GM23338 (cell line): ENCODE measurements around the gene PMIS2.

Source experiments
- CREB1 ChIP-seq: fragments of 250-450 bp; sonication (Bioruptor Pico); IDR thresholded peaks from 2 replicates; pipeline ENCODE4 v1.5.0; 2020; ENCODE audit warnings: low read depth, mild to moderate bottlenecking, moderate library complexity
- EZH2 ChIP-seq: fragments of 200-600 bp; sonication (generic); IDR thresholded peaks from one replicate; pipeline ENCODE4 v1.8.0; 2017; ENCODE audit warnings: antibody characterized with exemption, mild to moderate bottlenecking, low read depth; ENCODE audit not compliant: unreplicated experiment
- EZH2phosphoT487 ChIP-seq: fragments of 200-600 bp; sonication (generic); IDR thresholded peaks from one replicate; pipeline ENCODE4 v1.8.1; 2018; ENCODE audit warnings: antibody characterized with exemption; ENCODE audit not compliant: unreplicated experiment
- JUNB ChIP-seq: IDR thresholded peaks from one replicate; pipeline ENCODE4 v1.6.1; 2016; ENCODE audit warnings: antibody characterized with exemption; ENCODE audit not compliant: unreplicated experiment
- NANOG ChIP-seq: IDR thresholded peaks from 2 replicates; pipeline ENCODE4 v1.6.1; 2016; ENCODE audit warnings: antibody characterized with exemption, borderline replicate concordance
- POLR2AphosphoS5 ChIP-seq: IDR thresholded peaks from 2 replicates; pipeline ENCODE4 v1.6.1; 2016; ENCODE audit warnings: antibody characterized with exemption, low read depth
- TF ChIP-seq, protein P1 (sequence below): IDR thresholded peaks from one replicate; pipeline ENCODE4 v1.6.1; 2018; ENCODE audit warnings: antibody characterized with exemption; ENCODE audit not compliant: unreplicated experiment
- TF ChIP-seq, protein P2 (sequence below), 2 experiments: fragments of 200-600 bp in 1 of 2; sonication (generic) in 1 of 2; conservative IDR thresholded peaks; 2 replicates each; pipeline versions ENCODE4 v1.5.1 to v1.6.1; 2016 to 2017; ENCODE audit warnings: antibody characterized with exemption in 2 of 2, low read depth in 2 of 2, mild to moderate bottlenecking in 2 of 2, moderate library complexity in 1 of 2
- TF ChIP-seq, protein P3 (sequence below): fragments of 250-450 bp; sonication (Bioruptor Pico); IDR thresholded peaks from 2 replicates; pipeline ENCODE4 v1.5.0; 2020; ENCODE audit warnings: mild to moderate bottlenecking, moderate library complexity

DNA sequence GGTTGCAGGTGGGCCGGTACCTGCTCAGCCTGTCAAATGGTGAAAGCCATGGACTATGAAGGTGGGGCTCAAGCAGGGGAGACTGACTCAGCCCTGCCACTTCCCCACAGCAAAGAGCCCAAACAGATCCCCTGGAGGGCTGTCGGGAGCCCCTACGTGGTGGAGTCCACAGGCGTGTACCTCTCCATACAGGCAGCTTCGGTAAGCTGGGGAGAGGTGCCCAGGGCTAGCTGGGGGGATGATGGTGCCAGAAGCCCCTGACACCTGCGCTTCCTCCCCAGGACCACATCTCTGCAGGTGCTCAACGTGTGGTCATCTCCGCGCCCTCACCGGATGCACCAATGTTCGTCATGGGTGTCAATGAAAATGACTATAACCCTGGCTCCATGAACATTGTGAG, 43.8 kb upstream of the PMIS2 start:
- TF ChIP-seq, protein P1, sequence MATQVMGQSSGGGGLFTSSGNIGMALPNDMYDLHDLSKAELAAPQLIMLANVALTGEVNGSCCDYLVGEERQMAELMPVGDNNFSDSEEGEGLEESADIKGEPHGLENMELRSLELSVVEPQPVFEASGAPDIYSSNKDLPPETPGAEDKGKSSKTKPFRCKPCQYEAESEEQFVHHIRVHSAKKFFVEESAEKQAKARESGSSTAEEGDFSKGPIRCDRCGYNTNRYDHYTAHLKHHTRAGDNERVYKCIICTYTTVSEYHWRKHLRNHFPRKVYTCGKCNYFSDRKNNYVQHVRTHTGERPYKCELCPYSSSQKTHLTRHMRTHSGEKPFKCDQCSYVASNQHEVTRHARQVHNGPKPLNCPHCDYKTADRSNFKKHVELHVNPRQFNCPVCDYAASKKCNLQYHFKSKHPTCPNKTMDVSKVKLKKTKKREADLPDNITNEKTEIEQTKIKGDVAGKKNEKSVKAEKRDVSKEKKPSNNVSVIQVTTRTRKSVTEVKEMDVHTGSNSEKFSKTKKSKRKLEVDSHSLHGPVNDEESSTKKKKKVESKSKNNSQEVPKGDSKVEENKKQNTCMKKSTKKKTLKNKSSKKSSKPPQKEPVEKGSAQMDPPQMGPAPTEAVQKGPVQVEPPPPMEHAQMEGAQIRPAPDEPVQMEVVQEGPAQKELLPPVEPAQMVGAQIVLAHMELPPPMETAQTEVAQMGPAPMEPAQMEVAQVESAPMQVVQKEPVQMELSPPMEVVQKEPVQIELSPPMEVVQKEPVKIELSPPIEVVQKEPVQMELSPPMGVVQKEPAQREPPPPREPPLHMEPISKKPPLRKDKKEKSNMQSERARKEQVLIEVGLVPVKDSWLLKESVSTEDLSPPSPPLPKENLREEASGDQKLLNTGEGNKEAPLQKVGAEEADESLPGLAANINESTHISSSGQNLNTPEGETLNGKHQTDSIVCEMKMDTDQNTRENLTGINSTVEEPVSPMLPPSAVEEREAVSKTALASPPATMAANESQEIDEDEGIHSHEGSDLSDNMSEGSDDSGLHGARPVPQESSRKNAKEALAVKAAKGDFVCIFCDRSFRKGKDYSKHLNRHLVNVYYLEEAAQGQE = no peak
- TF ChIP-seq EZH2 (no peak), POLR2AphosphoS5 (no peak), JUNB (no peak), EZH2phosphoT487 (no peak), CREB1 (CRISPR knock-in tag) (no peak), NANOG (no peak)
- TF ChIP-seq, protein P2, sequence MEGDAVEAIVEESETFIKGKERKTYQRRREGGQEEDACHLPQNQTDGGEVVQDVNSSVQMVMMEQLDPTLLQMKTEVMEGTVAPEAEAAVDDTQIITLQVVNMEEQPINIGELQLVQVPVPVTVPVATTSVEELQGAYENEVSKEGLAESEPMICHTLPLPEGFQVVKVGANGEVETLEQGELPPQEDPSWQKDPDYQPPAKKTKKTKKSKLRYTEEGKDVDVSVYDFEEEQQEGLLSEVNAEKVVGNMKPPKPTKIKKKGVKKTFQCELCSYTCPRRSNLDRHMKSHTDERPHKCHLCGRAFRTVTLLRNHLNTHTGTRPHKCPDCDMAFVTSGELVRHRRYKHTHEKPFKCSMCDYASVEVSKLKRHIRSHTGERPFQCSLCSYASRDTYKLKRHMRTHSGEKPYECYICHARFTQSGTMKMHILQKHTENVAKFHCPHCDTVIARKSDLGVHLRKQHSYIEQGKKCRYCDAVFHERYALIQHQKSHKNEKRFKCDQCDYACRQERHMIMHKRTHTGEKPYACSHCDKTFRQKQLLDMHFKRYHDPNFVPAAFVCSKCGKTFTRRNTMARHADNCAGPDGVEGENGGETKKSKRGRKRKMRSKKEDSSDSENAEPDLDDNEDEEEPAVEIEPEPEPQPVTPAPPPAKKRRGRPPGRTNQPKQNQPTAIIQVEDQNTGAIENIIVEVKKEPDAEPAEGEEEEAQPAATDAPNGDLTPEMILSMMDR (conservative IDR thresholded peaks at IDR 0.05; ENCODE audit: low read depth in 2 of 2) = no peak
- TF ChIP-seq, protein P3, sequence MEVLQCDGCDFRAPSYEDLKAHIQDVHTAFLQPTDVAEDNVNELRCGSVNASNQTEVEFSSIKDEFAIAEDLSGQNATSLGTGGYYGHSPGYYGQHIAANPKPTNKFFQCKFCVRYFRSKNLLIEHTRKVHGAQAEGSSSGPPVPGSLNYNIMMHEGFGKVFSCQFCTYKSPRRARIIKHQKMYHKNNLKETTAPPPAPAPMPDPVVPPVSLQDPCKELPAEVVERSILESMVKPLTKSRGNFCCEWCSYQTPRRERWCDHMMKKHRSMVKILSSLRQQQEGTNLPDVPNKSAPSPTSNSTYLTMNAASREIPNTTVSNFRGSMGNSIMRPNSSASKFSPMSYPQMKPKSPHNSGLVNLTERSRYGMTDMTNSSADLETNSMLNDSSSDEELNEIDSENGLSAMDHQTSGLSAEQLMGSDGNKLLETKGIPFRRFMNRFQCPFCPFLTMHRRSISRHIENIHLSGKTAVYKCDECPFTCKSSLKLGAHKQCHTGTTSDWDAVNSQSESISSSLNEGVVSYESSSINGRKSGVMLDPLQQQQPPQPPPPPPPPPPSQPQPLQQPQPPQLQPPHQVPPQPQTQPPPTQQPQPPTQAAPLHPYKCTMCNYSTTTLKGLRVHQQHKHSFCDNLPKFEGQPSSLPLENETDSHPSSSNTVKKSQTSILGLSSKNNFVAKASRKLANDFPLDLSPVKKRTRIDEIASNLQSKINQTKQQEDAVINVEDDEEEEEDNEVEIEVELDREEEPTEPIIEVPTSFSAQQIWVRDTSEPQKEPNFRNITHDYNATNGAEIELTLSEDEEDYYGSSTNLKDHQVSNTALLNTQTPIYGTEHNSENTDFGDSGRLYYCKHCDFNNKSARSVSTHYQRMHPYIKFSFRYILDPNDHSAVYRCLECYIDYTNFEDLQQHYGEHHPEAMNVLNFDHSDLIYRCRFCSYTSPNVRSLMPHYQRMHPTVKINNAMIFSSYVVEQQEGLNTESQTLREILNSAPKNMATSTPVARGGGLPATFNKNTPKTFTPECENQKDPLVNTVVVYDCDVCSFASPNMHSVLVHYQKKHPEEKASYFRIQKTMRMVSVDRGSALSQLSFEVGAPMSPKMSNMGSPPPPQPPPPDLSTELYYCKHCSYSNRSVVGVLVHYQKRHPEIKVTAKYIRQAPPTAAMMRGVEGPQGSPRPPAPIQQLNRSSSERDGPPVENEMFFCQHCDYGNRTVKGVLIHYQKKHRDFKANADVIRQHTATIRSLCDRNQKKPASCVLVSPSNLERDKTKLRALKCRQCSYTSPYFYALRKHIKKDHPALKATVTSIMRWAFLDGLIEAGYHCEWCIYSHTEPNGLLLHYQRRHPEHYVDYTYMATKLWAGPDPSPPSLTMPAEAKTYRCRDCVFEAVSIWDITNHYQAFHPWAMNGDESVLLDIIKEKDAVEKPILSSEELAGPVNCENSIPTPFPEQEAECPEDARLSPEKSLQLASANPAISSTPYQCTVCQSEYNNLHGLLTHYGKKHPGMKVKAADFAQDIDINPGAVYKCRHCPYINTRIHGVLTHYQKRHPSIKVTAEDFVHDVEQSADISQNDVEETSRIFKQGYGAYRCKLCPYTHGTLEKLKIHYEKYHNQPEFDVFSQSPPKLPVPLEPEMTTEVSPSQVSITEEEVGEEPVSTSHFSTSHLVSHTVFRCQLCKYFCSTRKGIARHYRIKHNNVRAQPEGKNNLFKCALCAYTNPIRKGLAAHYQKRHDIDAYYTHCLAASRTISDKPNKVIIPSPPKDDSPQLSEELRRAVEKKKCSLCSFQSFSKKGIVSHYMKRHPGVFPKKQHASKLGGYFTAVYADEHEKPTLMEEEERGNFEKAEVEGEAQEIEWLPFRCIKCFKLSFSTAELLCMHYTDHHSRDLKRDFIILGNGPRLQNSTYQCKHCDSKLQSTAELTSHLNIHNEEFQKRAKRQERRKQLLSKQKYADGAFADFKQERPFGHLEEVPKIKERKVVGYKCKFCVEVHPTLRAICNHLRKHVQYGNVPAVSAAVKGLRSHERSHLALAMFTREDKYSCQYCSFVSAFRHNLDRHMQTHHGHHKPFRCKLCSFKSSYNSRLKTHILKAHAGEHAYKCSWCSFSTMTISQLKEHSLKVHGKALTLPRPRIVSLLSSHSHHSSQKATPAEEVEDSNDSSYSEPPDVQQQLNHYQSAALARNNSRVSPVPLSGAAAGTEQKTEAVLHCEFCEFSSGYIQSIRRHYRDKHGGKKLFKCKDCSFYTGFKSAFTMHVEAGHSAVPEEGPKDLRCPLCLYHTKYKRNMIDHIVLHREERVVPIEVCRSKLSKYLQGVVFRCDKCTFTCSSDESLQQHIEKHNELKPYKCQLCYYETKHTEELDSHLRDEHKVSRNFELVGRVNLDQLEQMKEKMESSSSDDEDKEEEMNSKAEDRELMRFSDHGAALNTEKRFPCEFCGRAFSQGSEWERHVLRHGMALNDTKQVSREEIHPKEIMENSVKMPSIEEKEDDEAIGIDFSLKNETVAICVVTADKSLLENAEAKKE (CRISPR knock-in tag) = no peak
